Type B pancreatic cell (in vitro differentiated cells): ENCODE data around the gene SECISBP2. TPM values are rescaled to one million over a fixed set of nuclear protein-coding genes. Genes with fewer than 3 reads are reported as not detected.

Experiments
- DNase-seq: peaks from one replicate; pipeline ENCODE4 v3.0.0; 2021; ENCODE audit warnings: mixed read lengths; ENCODE audit not compliant: unreplicated experiment; ENCODE audit errors: extremely low spot score
- H3K27ac Mint-ChIP-seq: 2 replicates; pipeline ENCODE4 v1.8.0; 2021; ENCODE audit warnings: mild to moderate bottlenecking, mixed read lengths
- H3K27me3 Mint-ChIP-seq: 2 replicates; pipeline ENCODE4 v1.8.0; 2021; ENCODE audit warnings: mixed read lengths
- H3K36me3 Mint-ChIP-seq: 2 replicates; pipeline ENCODE4 v1.8.0; 2021; ENCODE audit warnings: mixed read lengths
- H3K4me1 Mint-ChIP-seq: one replicate; pipeline ENCODE4 v1.8.0; 2021; ENCODE audit warnings: mixed read lengths; ENCODE audit not compliant: unreplicated experiment
- H3K4me3 Mint-ChIP-seq: 2 replicates; pipeline ENCODE4 v1.8.0; 2021; ENCODE audit warnings: mild to moderate bottlenecking, mixed read lengths
- H3K9me3 Mint-ChIP-seq: 2 replicates; pipeline ENCODE4 v1.8.0; 2021; ENCODE audit warnings: mixed read lengths
- total RNA-seq: library from RNA; stranded (reverse); gene quantifications from 2 replicates; pipeline ENCODE4 v1.2.1, GENCODE V29; 2021; ENCODE audit warnings: low replicate concordance
- TF ChIP-seq, protein P1 (sequence below): fragments of 200-600 bp; sonication (generic); conservative IDR thresholded peaks from 2 replicates; pipeline ENCODE4 v1.5.0; 2021; ENCODE audit warnings: antibody characterized with exemption, mild to moderate bottlenecking

SECISBP2 gene
- total RNA-seq, 1 donor from 2014 or later, result 49.6 TPM

- Mint-ChIP-seq H3K4me1 (peaks cover 11% of the 10 kb centered on the region), H3K27ac (no peak overlapping the region), H3K27me3 (no peaks in the 10 kb centered on the region), H3K4me3 (no peak overlapping the region), H3K36me3 (peaks cover 24% of the 10 kb centered on the region), H3K9me3 (no peaks in the 10 kb centered on the region)
- TF ChIP-seq, protein P1, sequence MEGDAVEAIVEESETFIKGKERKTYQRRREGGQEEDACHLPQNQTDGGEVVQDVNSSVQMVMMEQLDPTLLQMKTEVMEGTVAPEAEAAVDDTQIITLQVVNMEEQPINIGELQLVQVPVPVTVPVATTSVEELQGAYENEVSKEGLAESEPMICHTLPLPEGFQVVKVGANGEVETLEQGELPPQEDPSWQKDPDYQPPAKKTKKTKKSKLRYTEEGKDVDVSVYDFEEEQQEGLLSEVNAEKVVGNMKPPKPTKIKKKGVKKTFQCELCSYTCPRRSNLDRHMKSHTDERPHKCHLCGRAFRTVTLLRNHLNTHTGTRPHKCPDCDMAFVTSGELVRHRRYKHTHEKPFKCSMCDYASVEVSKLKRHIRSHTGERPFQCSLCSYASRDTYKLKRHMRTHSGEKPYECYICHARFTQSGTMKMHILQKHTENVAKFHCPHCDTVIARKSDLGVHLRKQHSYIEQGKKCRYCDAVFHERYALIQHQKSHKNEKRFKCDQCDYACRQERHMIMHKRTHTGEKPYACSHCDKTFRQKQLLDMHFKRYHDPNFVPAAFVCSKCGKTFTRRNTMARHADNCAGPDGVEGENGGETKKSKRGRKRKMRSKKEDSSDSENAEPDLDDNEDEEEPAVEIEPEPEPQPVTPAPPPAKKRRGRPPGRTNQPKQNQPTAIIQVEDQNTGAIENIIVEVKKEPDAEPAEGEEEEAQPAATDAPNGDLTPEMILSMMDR, result no peak
- DNase-seq, result no peak
Observed at GRCh38 chr9:89356782-89357181, 38.5 kb downstream of the SECISBP2 start.

DNA sequence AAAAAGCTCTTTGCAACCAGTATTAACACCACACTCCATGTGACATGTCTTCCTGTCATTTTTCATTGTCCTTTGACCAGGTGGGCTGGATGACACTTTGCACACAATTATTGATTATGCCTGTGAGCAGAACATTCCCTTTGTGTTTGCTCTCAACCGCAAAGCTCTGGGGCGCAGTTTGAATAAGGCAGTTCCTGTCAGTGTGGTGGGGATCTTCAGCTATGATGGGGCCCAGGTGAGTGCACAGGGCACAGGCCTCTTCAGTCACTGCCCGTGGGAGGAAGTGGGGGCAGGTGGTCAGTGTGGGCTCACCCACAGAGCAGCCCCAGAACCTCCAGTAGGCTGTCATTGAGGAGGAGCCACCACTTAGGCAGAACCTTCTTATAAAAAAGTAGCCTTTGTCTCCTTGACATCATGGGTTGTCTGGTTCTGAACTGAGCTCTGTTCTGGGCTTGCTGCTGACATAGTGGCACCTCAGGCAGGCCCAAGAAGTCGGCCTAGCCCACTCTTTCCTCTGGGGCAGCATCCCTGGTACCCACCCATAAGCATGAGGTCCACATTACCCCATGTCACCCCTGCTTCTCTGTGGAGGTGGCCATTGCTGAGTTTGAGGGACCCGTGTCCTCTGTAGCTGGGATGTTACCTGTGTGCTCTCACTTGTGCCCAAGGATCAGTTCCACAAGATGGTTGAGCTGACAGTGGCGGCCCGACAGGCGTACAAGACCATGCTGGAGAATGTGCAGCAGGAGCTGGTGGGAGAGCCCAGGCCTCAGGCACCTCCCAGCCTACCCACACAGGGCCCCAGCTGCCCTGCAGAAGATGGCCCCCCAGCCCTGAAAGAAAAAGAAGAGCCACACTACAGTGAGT lies 39.3 kb downstream of the SECISBP2 start:
- H3K36me3 Mint-ChIP-seq, result peaks cover 20% of the 10 kb centered on the region
- H3K9me3 Mint-ChIP-seq, result no peaks in the 10 kb centered on the region
- TF ChIP-seq, protein P1, result no peak
- H3K4me1 Mint-ChIP-seq, result peaks cover 11% of the 10 kb centered on the region
- peak overlapping the region; percentile 75 for H3K27ac Mint-ChIP-seq
- H3K27me3 Mint-ChIP-seq, result no peaks in the 10 kb centered on the region
- H3K4me3 Mint-ChIP-seq, result no peak overlapping the region
- peak; percentile 52 for DNase-seq

DNA sequence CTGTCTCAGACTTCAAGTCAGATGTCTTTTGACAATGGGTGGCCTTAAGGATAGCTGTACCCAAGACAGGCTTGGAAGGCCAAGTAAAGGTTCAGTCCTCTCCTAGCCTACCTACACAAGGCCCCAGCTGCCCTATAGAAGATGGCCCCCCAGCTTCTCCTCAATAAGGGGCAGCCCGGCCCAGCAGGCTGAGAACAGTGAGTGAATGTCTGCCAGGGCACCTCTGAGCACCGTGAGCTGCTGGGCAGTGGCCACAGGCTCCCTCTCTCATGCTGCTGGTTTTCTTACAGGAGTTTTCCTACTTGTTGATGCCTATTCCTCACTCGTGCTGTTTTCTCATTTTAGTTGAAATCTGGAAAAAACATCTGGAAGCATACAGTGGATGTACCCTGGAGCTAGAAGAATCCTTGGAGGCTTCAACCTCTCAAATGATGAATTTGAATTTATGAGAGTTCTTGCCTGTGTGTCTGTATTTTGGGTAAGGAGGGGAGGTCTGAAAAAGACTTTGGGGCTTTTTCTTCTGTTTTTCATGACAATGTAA lies 40.1 kb downstream of the SECISBP2 start:
- H3K4me1 Mint-ChIP-seq, result peaks cover 11% of the 10 kb centered on the region
- peak overlapping the region; percentile 75 for H3K27ac Mint-ChIP-seq
- no peak overlapping the region for H3K4me3 Mint-ChIP-seq
- no peak for DNase-seq
- H3K27me3 Mint-ChIP-seq, result no peaks in the 10 kb centered on the region
- H3K9me3 Mint-ChIP-seq, result no peaks in the 10 kb centered on the region
- TF ChIP-seq, protein P1, result no peak
- peaks cover 20% of the 10 kb centered on the region for H3K36me3 Mint-ChIP-seq

- Mint-ChIP-seq H3K4me3 (no peak overlapping the region), H3K27ac (peak overlapping the region; percentile 75), H3K36me3 (peaks cover 15% of the 10 kb centered on the region), H3K4me1 (peaks cover 11% of the 10 kb centered on the region), H3K27me3 (no peaks in the 10 kb centered on the region), H3K9me3 (no peaks in the 10 kb centered on the region)
- no peak for DNase-seq
- TF ChIP-seq, protein P1, result no peak
Observed at GRCh38 chr9:89358985-89359384, 40.7 kb downstream of the SECISBP2 start.

DNA sequence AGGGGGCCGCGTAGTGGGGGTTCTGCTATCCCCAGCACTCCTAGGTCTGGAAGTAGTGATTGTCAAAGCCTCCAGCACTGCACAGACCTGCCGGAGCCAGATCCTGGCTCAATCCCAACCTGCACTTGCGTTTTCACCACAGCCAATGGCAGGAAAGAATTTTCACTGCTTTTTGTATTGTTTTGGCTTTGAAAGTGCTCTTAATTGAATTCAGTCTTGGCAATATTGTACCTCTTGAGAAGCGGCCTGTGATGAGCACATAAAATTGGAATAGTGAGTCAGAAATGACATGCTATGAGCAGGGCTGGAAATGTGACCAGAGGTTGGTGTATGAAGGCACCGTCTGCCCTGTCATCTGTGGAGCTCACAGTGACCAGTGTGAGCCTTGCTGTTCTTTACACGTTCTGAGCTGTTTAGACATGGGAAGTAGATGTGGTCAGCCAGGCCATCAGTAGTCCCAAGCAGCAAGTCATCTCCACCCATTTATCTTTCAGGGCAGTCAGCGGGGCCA lies 41.5 kb downstream of the SECISBP2 start:
- Mint-ChIP-seq H3K4me3 (no peak overlapping the region), H3K36me3 (peaks cover 9% of the 10 kb centered on the region), H3K4me1 (peaks cover 15% of the 10 kb centered on the region), H3K9me3 (no peaks in the 10 kb centered on the region), H3K27me3 (no peaks in the 10 kb centered on the region), H3K27ac (no peak overlapping the region)
- DNase-seq, result no peak
- TF ChIP-seq, protein P1, result no peak
